BLaER1 treated with 17β-estradiol and CSF1 and Interleukin-3, amounts not matched to agents 10 nM and 100 nM (cell line): Measurements from ENCODE around the gene NEUROG2.
"Not testable (repeated sequence)": the region's sequence is repeated elsewhere in the genome, so short reads cannot be mapped to it uniquely, and the experiment has no call there.

Experiments used
- H3K27ac ChIP-seq, 11 experiments: shearing (Covaris generic); formaldehyde crosslinking; 2 replicates each; pipeline ENCODE4 v1.8.1; 2022
- H3K27me3 ChIP-seq, 11 experiments: shearing (Covaris generic); formaldehyde crosslinking; 2 replicates each; pipeline ENCODE4 v1.8.1; 2022
- H3K36me3 ChIP-seq, 11 experiments: shearing (Covaris generic); formaldehyde crosslinking; 2 replicates each; pipeline ENCODE4 v1.8.1; 2022
- H3K4me1 ChIP-seq, 10 experiments: shearing (Covaris generic); formaldehyde crosslinking; 2 replicates each; pipeline ENCODE4 v1.8.1; 2022
- H3K4me2 ChIP-seq, 11 experiments: shearing (Covaris generic); formaldehyde crosslinking; 2 replicates each; pipeline ENCODE4 v1.8.1; 2022
- H3K4me3 ChIP-seq, 10 experiments: shearing (Covaris generic); formaldehyde crosslinking; 2 replicates each; pipeline ENCODE4 v1.8.1; 2022
- H3K9ac ChIP-seq, 11 experiments: shearing (Covaris generic); formaldehyde crosslinking; 2 replicates each; pipeline ENCODE4 v1.8.1; 2022
- H3K9me3 ChIP-seq, 11 experiments: shearing (Covaris generic); formaldehyde crosslinking; replicated peaks in 1 of 11; 2 replicates each; pipeline ENCODE4 v1.8.1; 2022
- H4K20me1 ChIP-seq, 11 experiments: shearing (Covaris generic); formaldehyde crosslinking; 2 replicates each; pipeline ENCODE4 v1.8.1; 2022
- Cebpa-rat ChIP-seq, 11 experiments: shearing (Covaris generic); IDR thresholded peaks; 2 replicates each; pipeline ENCODE4 v1.8.1; 2022

The NEUROG2 gene

DNA sequence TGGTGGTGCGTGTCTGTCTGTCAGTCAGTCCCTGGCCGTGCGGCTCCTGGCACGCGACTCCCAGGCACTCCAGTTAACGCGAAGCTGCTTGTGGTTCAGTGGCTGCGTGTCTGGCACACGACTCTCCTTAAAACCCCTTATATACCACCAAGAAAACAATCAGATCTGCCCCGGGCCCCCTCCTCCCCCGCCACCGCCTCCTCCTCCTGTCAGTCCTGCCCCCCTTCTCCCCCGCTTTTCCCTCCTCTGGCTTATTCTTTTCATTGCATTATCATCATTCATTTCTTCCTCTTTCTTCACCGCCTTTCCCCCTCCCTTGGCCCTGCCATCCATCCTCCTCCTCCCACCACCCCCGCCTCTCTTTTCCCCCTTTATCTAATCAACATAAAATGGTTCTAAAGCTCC is at the start of gene NEUROG2:
Gene NEUROG2, minus strand, starts transcription at position 115 of the 405 bp plus-strand sequence. CDS start 705 bp downstream, outside the sequence.
- Histone ChIP-seq H3K9ac (peak within 1 kb of the TSS in 4 of 11 experiments; percentile 8 to 52 (median 12); a peak in 5 of 22 replicates), H3K9me3 (peaks cover 23 to 45% (median 28%) of the 10 kb centered on the region in 11 experiments), H3K36me3 (no peaks in the 10 kb centered on the region), H3K4me1 (peaks cover 19 to 30% (median 26%) of the 10 kb centered on the region in 10 experiments), H3K27ac (no peak within 1 kb of the TSS), H3K4me3 (peak within 1 kb of the TSS; percentile 48 to 74 (median 61)), H4K20me1 (peaks cover 0 to 76% (median 44%) of the 10 kb centered on the region in 11 experiments; a peak in 18 of 22 replicates), H3K27me3 (peaks cover 100% of the 10 kb centered on the region in 11 experiments), H3K4me2 (peak within 1 kb of the TSS; percentile 71 to 97 (median 94))
- no peak for TF ChIP-seq Cebpa-rat (IDR thresholded peaks at IDR 0.05)

GRCh38 chr4:112564706-112565270 is 48.8 kb upstream of the NEUROG2 start:
- Histone ChIP-seq H3K4me1 (peaks cover 0 to 11% (median 9%) of the 10 kb centered on the region in 10 experiments; a peak in 16 of 20 replicates), H3K36me3 (peaks cover 4 to 63% (median 37%) of the 10 kb centered on the region in 11 experiments; a peak in 19 of 22 replicates), H3K27ac (no peak overlapping the region), H3K4me2 (no peak overlapping the region), H3K9me3 (peaks cover 7 to 17% (median 10%) of the 10 kb centered on the region in 11 experiments; a peak in 12 of 22 replicates), H3K27me3 (no peaks in the 10 kb centered on the region), H3K4me3 (no peak overlapping the region), H4K20me1 (no peaks in the 10 kb centered on the region), H3K9ac (no peak overlapping the region)
- TF ChIP-seq Cebpa-rat (IDR thresholded peaks at IDR 0.05): no peak

DNA sequence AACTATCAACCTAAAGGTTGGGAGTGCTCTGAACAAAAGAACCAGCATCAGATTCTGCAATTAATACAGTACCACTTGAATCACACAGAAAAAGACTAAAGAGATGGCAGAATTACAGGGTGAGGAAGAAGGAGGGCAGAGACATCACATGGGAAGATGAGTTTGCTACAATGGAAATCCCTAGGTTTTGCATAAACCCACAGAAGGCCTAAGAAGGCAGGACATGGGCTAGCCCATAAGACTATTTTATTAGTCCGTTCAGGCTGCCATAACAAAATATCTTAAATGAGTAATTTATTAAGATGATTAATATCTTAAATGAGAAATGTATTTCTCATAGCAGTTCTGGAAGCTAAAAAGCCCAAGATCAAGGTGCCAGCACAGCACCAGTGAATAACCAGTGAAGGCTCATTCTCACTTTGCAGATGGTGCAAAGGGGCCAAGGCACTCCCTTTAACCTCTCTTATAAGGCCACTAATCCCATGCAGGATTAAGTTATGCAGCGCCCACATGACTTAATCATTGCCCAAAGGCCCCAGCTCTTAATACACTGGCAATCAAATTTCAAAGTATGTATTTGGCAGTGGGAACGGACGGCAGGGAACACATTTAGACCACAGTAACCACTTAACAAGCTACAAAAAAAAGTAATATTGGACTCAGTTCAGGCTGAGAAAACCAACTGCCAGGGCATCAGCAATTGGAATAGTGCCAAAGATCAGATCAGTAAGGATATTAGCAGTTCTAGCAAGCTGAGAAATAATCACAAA is 47.6 kb upstream of the NEUROG2 start:
- H3K4me3 ChIP-seq: no peak overlapping the region
- TF ChIP-seq Cebpa-rat (IDR thresholded peaks at IDR 0.05): no peak
- no peaks in the 10 kb centered on the region for H4K20me1 ChIP-seq
- peaks cover 0 to 15% (median 10%) of the 10 kb centered on the region in 10 experiments; a peak in 16 of 20 replicates for H3K4me1 ChIP-seq
- H3K36me3 ChIP-seq: peaks cover 4 to 71% (median 48%) of the 10 kb centered on the region in 11 experiments; a peak in 20 of 22 replicates
- no peak overlapping the region for H3K27ac ChIP-seq
- peaks cover 7 to 17% (median 10%) of the 10 kb centered on the region in 11 experiments; a peak in 12 of 22 replicates for H3K9me3 ChIP-seq
- H3K4me2 ChIP-seq: no peak overlapping the region
- no peaks in the 10 kb centered on the region for H3K27me3 ChIP-seq
- H3K9ac ChIP-seq: no peak overlapping the region

- H3K4me3 ChIP-seq: no peak overlapping the region
- H3K27me3 ChIP-seq: no peaks in the 10 kb centered on the region
- H4K20me1 ChIP-seq: no peaks in the 10 kb centered on the region
- no peak for TF ChIP-seq Cebpa-rat (IDR thresholded peaks at IDR 0.05)
- H3K9ac ChIP-seq: no peak overlapping the region
- H3K36me3 ChIP-seq: peaks cover 4 to 71% (median 56%) of the 10 kb centered on the region in 11 experiments; a peak in 20 of 22 replicates
- peaks cover under 1 to 12% (median 6%) of the 10 kb centered on the region in 11 experiments; a peak in 12 of 22 replicates for H3K9me3 ChIP-seq
- H3K4me2 ChIP-seq: no peak overlapping the region
- H3K4me1 ChIP-seq: peaks cover 0 to 15% (median 10%) of the 10 kb centered on the region in 10 experiments; a peak in 16 of 20 replicates
- no peak overlapping the region for H3K27ac ChIP-seq
Observed at GRCh38 chr4:112562254-112562879, 46.4 kb upstream of the NEUROG2 start.

DNA sequence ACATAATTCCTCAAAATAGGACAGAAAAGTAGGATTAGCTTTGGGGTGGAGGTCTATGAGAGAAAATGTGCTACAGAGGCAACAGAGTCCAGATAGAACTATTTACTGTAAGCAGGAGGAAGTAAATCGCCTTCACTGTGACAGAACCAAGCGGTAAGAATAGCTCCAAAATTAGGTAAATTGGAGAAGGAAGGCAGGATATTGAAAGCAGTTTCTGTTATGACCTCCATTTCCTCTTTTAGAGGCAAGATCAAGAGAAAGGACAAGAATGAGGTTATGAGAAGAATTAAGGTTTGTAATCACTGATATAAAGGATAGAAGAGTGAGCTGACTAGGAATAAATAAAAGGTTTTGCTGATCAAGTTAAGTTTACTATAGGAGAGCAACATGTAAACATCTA is 44.1 kb upstream of the NEUROG2 start:
- Histone ChIP-seq H3K27me3 (no peaks in the 10 kb centered on the region), H3K36me3 (peaks cover 4 to 76% (median 51%) of the 10 kb centered on the region in 11 experiments; a peak in 19 of 22 replicates), H3K4me2 (peak overlapping the region in 7 of 11 experiments; percentile 4 to 72 (median 58); a peak in 11 of 22 replicates), H3K9ac (no peak overlapping the region), H3K4me1 (peaks cover 0 to 15% (median 10%) of the 10 kb centered on the region in 10 experiments; a peak in 16 of 20 replicates), H3K27ac (no peak overlapping the region), H3K4me3 (no peak overlapping the region), H4K20me1 (no peaks in the 10 kb centered on the region), H3K9me3 (peaks cover 0 to 4% (median 3%) of the 10 kb centered on the region in 11 experiments; a peak in 7 of 22 replicates)
- TF ChIP-seq Cebpa-rat (IDR thresholded peaks at IDR 0.05): no peak

GRCh38 chr4:112559053-112559452 is 43.1 kb upstream of the NEUROG2 start:
- H3K9ac ChIP-seq: no peak overlapping the region

GRCh38 chr4:112557676-112558411 is 41.9 kb upstream of the NEUROG2 start:
- no peak for TF ChIP-seq Cebpa-rat (IDR thresholded peaks at IDR 0.05)
- Histone ChIP-seq H3K9me3 (no peaks in the 10 kb centered on the region), H3K4me2 (no peak overlapping the region), H3K9ac (no peak overlapping the region), H3K4me3 (no peak overlapping the region), H3K27me3 (no peaks in the 10 kb centered on the region), H3K4me1 (peaks cover 0 to 15% (median 10%) of the 10 kb centered on the region in 10 experiments; a peak in 16 of 20 replicates), H3K27ac (no peak overlapping the region), H4K20me1 (no peaks in the 10 kb centered on the region), H3K36me3 (peaks cover 0 to 81% (median 52%) of the 10 kb centered on the region in 11 experiments; a peak in 20 of 22 replicates)

More at GRCh38 chr4:112559053-112559452, 43.1 kb upstream of the NEUROG2 start:
- peaks cover 0 to 72% (median 48%) of the 10 kb centered on the region in 11 experiments; a peak in 18 of 22 replicates for H3K36me3 ChIP-seq
- H3K9me3 ChIP-seq: no peaks in the 10 kb centered on the region
- peaks cover 0 to 15% (median 10%) of the 10 kb centered on the region in 10 experiments; a peak in 16 of 20 replicates for H3K4me1 ChIP-seq
- TF ChIP-seq Cebpa-rat (IDR thresholded peaks at IDR 0.05): no peak
- no peak overlapping the region for H3K4me2 ChIP-seq
- no peak overlapping the region for H3K4me3 ChIP-seq
- H3K27ac ChIP-seq: no peak overlapping the region
- H4K20me1 ChIP-seq: no peaks in the 10 kb centered on the region
- no peaks in the 10 kb centered on the region for H3K27me3 ChIP-seq

DNA sequence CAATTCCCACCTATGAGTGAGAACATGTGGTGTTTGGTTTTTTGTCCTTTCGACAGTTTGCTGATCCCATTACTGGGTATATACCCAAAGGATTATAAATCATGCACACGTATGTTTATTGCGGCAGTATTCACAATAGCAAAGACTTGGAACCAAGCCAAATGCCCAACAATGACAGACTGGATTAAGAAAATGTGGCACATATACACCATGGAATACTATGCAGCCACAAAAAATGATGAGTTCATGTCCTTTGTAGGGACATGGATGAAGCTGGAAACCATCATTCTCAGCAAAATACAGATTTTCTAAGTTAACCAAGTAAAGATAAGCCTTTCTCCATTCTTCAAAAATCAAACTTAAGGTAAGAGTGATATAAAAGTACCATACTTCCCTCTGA is 38.3 kb upstream of the NEUROG2 start:
- not testable (repeated sequence) for H3K4me3 ChIP-seq, H3K9ac ChIP-seq, H4K20me1 ChIP-seq, H3K27me3 ChIP-seq, H3K9me3 ChIP-seq, H3K4me1 ChIP-seq, H3K27ac ChIP-seq, H3K4me2 ChIP-seq
- peaks cover 0 to 63% (median 35%) of the 10 kb centered on the region in 11 experiments; a peak in 20 of 22 replicates for H3K36me3 ChIP-seq
